Spleen (tissue), 11 donors: ENCODE results near the gene AKAP13. TPM values are rescaled to one million over a fixed set of nuclear protein-coding genes. Genes with fewer than 3 reads are reported as not detected.

Experiments
- DNase-seq: peaks from one replicate; pipeline ENCODE4 v3.0.0-alpha.2; 2020
- H3K27ac ChIP-seq, 8 donors: fragments of 200-600 bp; sonication (generic) in 7 of 8; 1 replicate in 4 of 8; 2 replicates in 4 of 8; pipeline versions ENCODE4 v1.5.0 to v1.8.0; 2016 to 2021; ENCODE audit warnings: inconsistent platforms in 4 of 8, mild to moderate bottlenecking in 4 of 8, moderate library complexity in 1 of 8
- H3K27me3 ChIP-seq, 7 donors: fragments of 200-600 bp; sonication (generic) in 6 of 7; replicated peaks in 1 of 7; 1 replicate in 4 of 7; 2 replicates in 3 of 7; pipeline versions ENCODE4 v1.5.0 to v1.8.0; 2016 to 2021; ENCODE audit warnings: inconsistent platforms in 3 of 7, mild to moderate bottlenecking in 1 of 7
- H3K36me3 ChIP-seq, 6 donors: fragments of 200-600 bp; sonication (generic) in 5 of 6; 1 replicate in 4 of 6; 2 replicates in 2 of 6; pipeline versions ENCODE4 v1.5.0 to v1.8.0; 2016 to 2021; ENCODE audit warnings: inconsistent platforms in 2 of 6
- H3K4me1 ChIP-seq, 6 donors: fragments of 200-600 bp; sonication (generic) in 5 of 6; 1 replicate in 3 of 6; 2 replicates in 3 of 6; pipeline versions ENCODE4 v1.5.0 to v1.8.0; 2016 to 2021; ENCODE audit warnings: inconsistent platforms in 3 of 6
- H3K4me3 ChIP-seq, 8 donors: fragments of 200-600 bp; sonication (generic) in 7 of 8; 1 replicate in 4 of 8; 2 replicates in 4 of 8; pipeline versions ENCODE4 v1.5.0 to v1.8.0; 2016 to 2021; ENCODE audit warnings: inconsistent platforms in 4 of 8, mild to moderate bottlenecking in 4 of 8, moderate library complexity in 2 of 8
- H3K9me3 ChIP-seq, 8 donors: fragments of 200-600 bp; sonication (generic) in 7 of 8; 1 replicate in 4 of 8; 2 replicates in 4 of 8; pipeline versions ENCODE4 v1.5.0 to v1.8.0; 2016 to 2021; ENCODE audit warnings: inconsistent platforms in 4 of 8
- CTCF ChIP-seq, 11 experiments: fragments of 200-600 bp in 7 of 11; fragments of 450-650 bp in 4 of 11; sonication (generic) in 4 of 11; IDR thresholded peaks in 8 of 11; conservative IDR thresholded peaks in 3 of 11; 1 replicate in 7 of 11; 2 replicates in 4 of 11; pipeline versions ENCODE4 v1.4.0 to v1.8.0; 2016 to 2021; ENCODE audit warnings: antibody characterized with exemption in 11 of 11, inconsistent platforms in 4 of 11, mild to moderate bottlenecking in 1 of 11
- POLR2A ChIP-seq, 3 donors: fragments of 450-650 bp; IDR thresholded peaks; one replicate each; pipeline ENCODE4 v1.5.1; 2017; ENCODE audit warnings: antibody characterized with exemption in 3 of 3, mild to moderate bottlenecking in 1 of 3
- POLR2AphosphoS5 ChIP-seq, 3 donors: sonication (generic); formaldehyde crosslinking; IDR thresholded peaks; one replicate each; pipeline ENCODE4 v1.5.1; 2017; ENCODE audit warnings: antibody characterized with exemption in 3 of 3
- WGBS, 5 donors: extraction: QIAGEN DNeasy Blood & Tissue Kit in 3 of 5; methylation state at CpG; one replicate each; pipeline versions ENCODE4 v1.1.5 to v1.1.7; 2013 to 2018; 5-methylcytosine and 5-hydroxymethylcytosine counted together
- intact Hi-C: fragments of 100-400 bp; cut with DNase I; formaldehyde crosslinking; loops from one replicate; pipeline ENCODE4 v1.15.0; 2023; ENCODE audit warnings: low total_unique reads
- polyA plus RNA-seq, 3 donors: library from polyadenylated mRNA; stranded (reverse); fragments of 200-250 nt; gene quantifications; one replicate each; pipeline ENCODE4 v1.2.1, GENCODE V29; 2013
- total RNA-seq, 7 donors: library from RNA; depleted of rRNA in 3 of 7; stranded (reverse); fragments of >200 nt in 3 of 7; fragmentation: NEBNext Ultra II Directional in 4 of 7; extraction: Animal tissue kit (Norgen Biotek cat#: 25700) in 4 of 7; gene quantifications; one replicate each; pipeline versions ENCODE4 v1.1.0 to v1.2.1, GENCODE V29; 2016 to 2021
- donor health status: healthy with polysubstance abuse.
- donor health status: DM: no; HTN: no; CAD: no; lungs with moderate emphysema.
- donor health status: DM: no; HTN: no; CAD: no.
- donor health status: Bipolar disorder and iron deficiency.
- donor health status: healthy.
- donor health status: DM: no; HTN: no; CAD: no.
- donor health status: DM: yes; HTN: yes; CAD: no.

Gene AKAP13
- total and polyA plus RNA-seq, 10 donors, result 35.4 to 413 (median 260) TPM

- H3K27ac ChIP-seq, result no peak overlapping the region
- TF ChIP-seq POLR2A (IDR thresholded peaks at IDR 0.05) (no peak), CTCF (IDR thresholded peaks at IDR 0.05 in 8 of 11, conservative IDR thresholded peaks at IDR 0.05 in 3 of 11) (no peak), POLR2AphosphoS5 (IDR thresholded peaks at IDR 0.05) (no peak)
- 91 to 94% (median 92%) methylated on average over 4 of the region's 4 CpGs for WGBS, 5 donors
- DNase-seq, result no peak
- H3K27me3 ChIP-seq, result no peaks in the 10 kb centered on the region
- no peak overlapping the region for H3K4me3 ChIP-seq
- peaks cover 9 to 85% (median 47%) of the 10 kb centered on the region in 6 donors for H3K4me1 ChIP-seq
- peaks cover 0 to 15% (median 0%) of the 10 kb centered on the region in 6 donors for H3K36me3 ChIP-seq
- no peaks in the 10 kb centered on the region for H3K9me3 ChIP-seq
- intact Hi-C loops, result no loop called here
Measured at GRCh38 chr15:85389772-85390171, 9.4 kb downstream of the AKAP13 start.

- intact Hi-C loops, result no loop called here
- WGBS, 5 donors, result 89 to 94% (median 91%) methylated on average over 2 of the region's 2 CpGs
- TF ChIP-seq POLR2AphosphoS5 (IDR thresholded peaks at IDR 0.05), result no peak
- TF ChIP-seq CTCF (IDR thresholded peaks at IDR 0.05 in 8 of 11, conservative IDR thresholded peaks at IDR 0.05 in 3 of 11), result no peak
- no peak for TF ChIP-seq POLR2A (IDR thresholded peaks at IDR 0.05)
- no peak overlapping the region for H3K27ac ChIP-seq
- H3K4me1 ChIP-seq, result peaks cover 5 to 85% (median 41%) of the 10 kb centered on the region in 6 donors
- no peaks in the 10 kb centered on the region for H3K27me3 ChIP-seq
- DNase-seq, result no peak
- no peak overlapping the region for H3K4me3 ChIP-seq
- no peaks in the 10 kb centered on the region for H3K36me3 ChIP-seq
- no peaks in the 10 kb centered on the region for H3K9me3 ChIP-seq
Measured at GRCh38 chr15:85393210-85393609, 12.8 kb downstream of the AKAP13 start.

GRCh38 chr15:85394554-85395333, 14.3 kb downstream of the AKAP13 start:
- no peaks in the 10 kb centered on the region for H3K36me3 ChIP-seq
- intact Hi-C loops, result no loop called here
- WGBS, 5 donors, result 75 to 81% (median 76%) methylated on average over 2 of the region's 2 CpGs
- DNase-seq, result no peak
- TF ChIP-seq POLR2A (IDR thresholded peaks at IDR 0.05) (no peak), CTCF (IDR thresholded peaks at IDR 0.05 in 8 of 11, conservative IDR thresholded peaks at IDR 0.05 in 3 of 11) (no peak), POLR2AphosphoS5 (IDR thresholded peaks at IDR 0.05) (no peak)
- H3K9me3 ChIP-seq, result no peaks in the 10 kb centered on the region
- H3K27me3 ChIP-seq, result no peaks in the 10 kb centered on the region
- peaks cover 5 to 72% (median 34%) of the 10 kb centered on the region in 6 donors for H3K4me1 ChIP-seq
- H3K4me3 ChIP-seq, result no peak overlapping the region
- no peak overlapping the region for H3K27ac ChIP-seq

- H3K4me1 ChIP-seq, result peaks cover 10 to 77% (median 46%) of the 10 kb centered on the region in 6 donors
- no peak for DNase-seq
- H3K27me3 ChIP-seq, result no peaks in the 10 kb centered on the region
- no peak overlapping the region for H3K4me3 ChIP-seq
- WGBS, 5 donors, result 69 to 80% (median 79%) methylated on average over 3 of the region's 3 CpGs
- TF ChIP-seq CTCF (IDR thresholded peaks at IDR 0.05 in 8 of 11, conservative IDR thresholded peaks at IDR 0.05 in 3 of 11), result no peak
- TF ChIP-seq POLR2AphosphoS5 (IDR thresholded peaks at IDR 0.05), result no peak
- no peak for TF ChIP-seq POLR2A (IDR thresholded peaks at IDR 0.05)
- no peaks in the 10 kb centered on the region for H3K36me3 ChIP-seq
- H3K9me3 ChIP-seq, result no peaks in the 10 kb centered on the region
- intact Hi-C loops, result no loop called here
- no peak overlapping the region for H3K27ac ChIP-seq
Measured at GRCh38 chr15:85396554-85396953, 16.2 kb downstream of the AKAP13 start.
